Measurements from ENCODE around the gene MYO3B.
"Not testable (repeated sequence)": the region's sequence is repeated elsewhere in the genome, so short reads cannot be mapped to it uniquely, and the experiment has no call there.

MYO3B gene

GRCh38 chr2:170472498-170472897, 294.6 kb downstream of the MYO3B start:
- not testable (repeated sequence) for DNase-seq (ENCODE audit: low read depth in 2 of 2)

DNA sequence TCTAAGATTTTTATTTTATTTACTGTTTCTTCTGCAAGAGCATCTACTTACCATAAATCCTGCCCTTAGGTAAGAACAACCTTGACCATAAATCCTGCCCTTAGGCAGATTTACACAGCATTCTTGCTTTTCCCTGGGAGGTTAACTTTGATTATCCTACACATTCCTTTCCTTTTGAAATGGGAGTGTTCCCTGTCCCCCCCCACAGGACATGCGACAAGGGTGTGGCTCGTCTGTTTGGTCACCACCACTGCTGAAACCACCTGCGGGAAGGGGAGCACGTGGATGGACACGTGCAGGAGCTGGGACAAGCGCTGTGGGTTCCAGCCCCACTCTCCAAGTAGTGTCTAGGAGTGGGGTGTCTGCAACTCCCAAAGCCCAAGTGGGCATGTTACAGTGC, 297.9 kb downstream of the MYO3B start:
- no peak for DNase-seq (ENCODE audit: low read depth in 2 of 2)

DNA sequence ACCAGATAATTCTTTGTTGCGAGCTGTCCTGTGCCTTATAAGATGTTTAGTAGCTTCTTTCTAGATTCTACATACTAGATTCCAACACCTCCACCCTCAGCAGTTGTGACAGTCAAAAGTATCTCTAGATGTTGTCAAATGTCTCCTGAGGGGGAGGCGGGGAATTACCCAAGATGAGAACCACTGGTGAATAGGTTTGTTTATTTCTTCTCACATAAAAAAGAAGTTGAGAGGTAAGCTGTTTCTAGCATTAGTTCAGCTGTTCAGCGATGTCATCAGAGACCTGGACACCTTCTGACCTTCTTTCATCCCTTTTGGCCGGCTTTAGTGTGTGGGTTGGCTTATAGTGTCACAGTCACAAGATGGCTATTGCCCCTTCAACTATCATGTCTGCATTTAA, 299.7 kb downstream of the MYO3B start:
- no peak for DNase-seq (ENCODE audit: low read depth in 2 of 2)

- DNase-seq (ENCODE audit: low read depth in 2 of 2) = no peak
Measured at GRCh38 chr2:170481201-170481600, 303.3 kb downstream of the MYO3B start.

- DNase-seq (ENCODE audit: low read depth in 2 of 2) = no peak
Measured at GRCh38 chr2:170484552-170484951, 306.6 kb downstream of the MYO3B start.

DNA sequence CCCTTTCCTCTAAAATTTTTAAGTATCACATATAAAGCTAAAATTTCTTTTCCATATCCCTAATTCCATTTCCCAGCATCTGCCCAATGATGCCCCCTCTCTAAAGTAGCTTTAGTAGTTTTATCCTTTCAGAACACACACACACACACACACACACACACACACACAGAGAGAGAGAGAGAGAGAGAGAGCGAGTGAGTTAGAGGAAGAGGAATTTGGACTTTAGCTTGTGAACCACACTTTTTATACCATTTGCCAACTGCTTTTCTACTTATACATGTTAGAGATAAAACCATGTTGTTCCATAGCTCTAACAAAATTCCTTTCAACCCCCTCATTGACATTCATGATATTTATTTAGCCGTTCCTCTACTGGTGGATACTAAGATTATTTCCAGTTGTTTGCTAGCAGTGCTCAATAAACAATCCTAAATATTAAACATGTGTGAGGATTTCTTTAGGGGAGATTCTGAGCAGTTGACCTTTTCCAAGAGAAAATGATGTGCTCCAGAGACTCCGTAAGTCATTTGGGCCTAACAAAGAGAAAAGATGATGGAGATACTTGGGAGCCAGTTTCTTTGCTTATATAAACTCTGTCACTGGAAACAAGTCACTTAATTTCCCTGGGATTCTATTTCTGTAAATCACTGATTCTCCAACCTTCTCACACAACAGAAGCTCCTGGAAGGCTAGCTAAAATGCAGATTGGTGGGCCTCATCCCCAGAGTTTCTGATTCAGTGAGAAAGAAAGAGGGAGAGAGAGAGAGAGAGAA, 307.5 kb downstream of the MYO3B start:
- DNase-seq (ENCODE audit: low read depth in 2 of 2) = no peak

DNA sequence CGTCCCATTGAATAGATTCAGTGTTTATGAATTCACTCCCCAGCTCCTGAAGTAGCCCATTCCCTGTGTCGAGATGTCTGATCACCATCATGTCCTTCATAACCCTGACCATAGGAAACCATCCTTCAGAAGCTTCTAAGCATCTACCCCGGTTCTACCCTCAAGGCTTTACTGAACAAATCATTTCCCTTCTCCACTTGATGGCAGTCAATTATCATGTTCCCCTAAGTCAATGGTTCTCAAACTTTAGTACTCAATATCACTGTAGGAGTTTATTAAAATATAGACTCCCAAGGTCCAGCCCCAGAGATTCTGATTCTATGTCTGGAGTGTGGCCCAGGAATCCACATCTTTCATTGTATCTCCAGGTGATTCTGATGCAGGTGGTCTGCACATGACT, 308.8 kb downstream of the MYO3B start:
- no peak for DNase-seq (ENCODE audit: low read depth in 2 of 2)

DNA sequence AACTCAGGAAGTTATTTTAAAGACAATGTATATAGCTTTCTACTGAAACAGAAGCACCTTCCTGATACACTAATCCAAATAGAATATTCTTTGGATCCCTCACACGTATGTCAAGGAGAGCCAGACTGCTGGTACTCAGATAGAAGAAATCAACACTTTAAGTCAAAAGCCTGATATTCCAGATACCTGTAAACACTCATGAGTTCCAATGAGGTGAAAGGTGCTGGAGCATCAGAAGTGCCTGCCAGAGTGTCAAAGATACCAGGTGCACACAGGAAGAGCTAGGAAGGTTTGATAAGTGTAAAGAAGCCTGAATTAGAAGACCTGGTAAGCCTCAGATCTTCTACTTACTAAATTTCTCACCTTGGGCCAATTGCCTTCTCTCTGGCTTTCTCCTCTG, 310.9 kb downstream of the MYO3B start:
- DNase-seq (ENCODE audit: low read depth in 2 of 2) = no peak

DNA sequence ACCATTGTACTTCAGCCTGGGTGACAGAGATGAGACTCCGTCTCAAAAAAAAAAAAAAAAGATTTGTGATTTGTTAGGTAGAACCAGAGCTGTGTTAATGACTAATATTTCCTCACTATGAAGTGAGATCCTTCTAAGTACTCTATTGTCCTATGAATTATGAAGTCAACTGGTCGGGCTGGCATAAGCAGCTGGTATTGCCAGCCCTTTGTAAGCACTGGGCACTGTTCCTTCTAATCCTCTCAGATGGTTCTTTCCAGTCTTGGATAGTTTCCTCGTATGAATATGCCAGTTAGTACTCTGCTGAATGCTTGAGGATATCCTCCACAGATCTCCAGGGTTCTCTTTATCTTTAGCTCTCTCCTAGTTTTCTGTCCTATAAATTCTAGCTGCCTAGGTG, 314.1 kb downstream of the MYO3B start:
- no peak for DNase-seq (ENCODE audit: low read depth in 2 of 2)

GRCh38 chr2:170493426-170494097, 315.6 kb downstream of the MYO3B start:
- DNase-seq (ENCODE audit: low read depth in 2 of 2) = no peak

DNA sequence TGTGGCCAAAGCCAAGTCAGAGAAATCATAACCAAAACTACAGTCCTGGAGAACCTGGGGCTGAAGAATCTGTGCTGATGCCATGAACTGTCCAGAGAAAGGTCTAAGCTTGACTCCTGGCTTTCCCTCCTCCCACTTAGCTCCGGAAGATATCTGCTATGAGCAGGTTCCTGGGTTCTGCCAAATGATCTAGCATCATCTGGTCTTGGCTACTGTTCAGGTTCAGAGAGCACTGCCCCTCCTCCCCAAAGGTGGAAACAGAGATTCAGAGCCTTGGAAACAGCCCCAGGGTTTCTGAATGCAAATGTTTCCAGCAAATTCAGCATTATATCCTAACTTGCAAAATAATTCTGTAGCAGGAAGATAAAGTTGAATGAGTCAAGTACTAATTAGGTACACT, 317.9 kb downstream of the MYO3B start:
- DNase-seq (ENCODE audit: low read depth in 2 of 2) = no peak

GRCh38 chr2:170498619-170499018, 320.7 kb downstream of the MYO3B start:
- no peak for DNase-seq (ENCODE audit: low read depth in 2 of 2)

GRCh38 chr2:170500104-170500503, 322.2 kb downstream of the MYO3B start:
- DNase-seq (ENCODE audit: low read depth in 2 of 2) = no peak

DNA sequence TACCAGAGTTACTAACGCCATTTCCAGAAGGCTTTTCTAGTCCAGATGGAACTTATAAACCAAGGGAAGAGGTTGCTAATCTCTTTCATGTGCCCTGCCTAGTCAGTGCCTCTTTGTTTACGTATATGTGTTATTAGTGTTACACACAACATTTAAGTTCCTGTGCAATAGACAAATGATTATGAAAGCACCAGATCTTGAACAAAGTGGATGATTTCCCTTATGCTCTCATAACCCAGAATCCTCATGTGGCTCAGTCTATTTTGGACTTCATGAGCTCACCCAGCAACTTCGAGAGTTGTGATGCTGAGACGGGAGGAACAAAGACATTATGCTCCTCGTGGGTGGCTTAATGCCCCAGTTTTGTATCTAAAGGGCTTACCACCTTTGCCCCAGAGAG, 322.8 kb downstream of the MYO3B start:
- no peak for DNase-seq (ENCODE audit: low read depth in 2 of 2)

GRCh38 chr2:170501421-170502043, 323.6 kb downstream of the MYO3B start:
- no peak for DNase-seq (ENCODE audit: low read depth in 2 of 2)

DNA sequence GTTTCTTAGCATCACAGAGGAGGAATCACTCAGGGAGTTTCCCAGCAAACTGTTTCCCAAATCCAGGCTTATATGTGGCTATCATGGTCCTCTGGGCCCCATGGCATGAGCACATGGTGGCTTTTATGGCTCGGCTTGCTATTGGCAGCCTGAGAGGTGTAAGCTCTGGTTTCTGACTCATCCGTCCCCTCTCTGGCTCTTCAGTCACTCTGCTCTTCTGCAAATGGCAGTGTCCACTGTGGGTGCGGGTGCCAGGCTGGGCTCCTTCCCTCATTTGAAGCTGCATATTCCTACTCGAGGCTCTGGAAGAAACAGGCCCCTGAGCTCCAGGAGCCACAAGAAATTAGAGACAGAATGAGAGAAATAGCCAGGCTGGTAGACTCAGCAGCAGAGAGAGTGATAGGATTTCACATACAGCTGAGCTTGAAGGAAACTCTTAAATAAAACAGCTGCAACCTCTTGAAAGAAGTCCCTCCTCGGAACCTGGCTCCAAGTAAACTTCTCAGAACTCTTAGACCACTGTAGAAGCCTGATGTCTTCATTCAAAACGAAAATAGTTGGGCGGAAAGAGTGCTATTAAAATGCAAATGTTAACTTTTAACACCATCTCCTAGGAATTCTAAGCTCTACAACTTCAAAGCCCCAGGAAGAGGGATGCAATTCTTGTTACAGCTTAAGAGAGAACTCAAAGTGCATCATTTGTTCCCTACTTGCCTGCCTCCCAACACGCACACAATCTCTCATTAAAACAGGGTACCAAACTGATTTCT, 324.6 kb downstream of the MYO3B start:
- DNase-seq (ENCODE audit: low read depth in 2 of 2) = no peak

GRCh38 chr2:170503563-170503962, 325.6 kb downstream of the MYO3B start:
- no peak for DNase-seq (ENCODE audit: low read depth in 2 of 2)

DNA sequence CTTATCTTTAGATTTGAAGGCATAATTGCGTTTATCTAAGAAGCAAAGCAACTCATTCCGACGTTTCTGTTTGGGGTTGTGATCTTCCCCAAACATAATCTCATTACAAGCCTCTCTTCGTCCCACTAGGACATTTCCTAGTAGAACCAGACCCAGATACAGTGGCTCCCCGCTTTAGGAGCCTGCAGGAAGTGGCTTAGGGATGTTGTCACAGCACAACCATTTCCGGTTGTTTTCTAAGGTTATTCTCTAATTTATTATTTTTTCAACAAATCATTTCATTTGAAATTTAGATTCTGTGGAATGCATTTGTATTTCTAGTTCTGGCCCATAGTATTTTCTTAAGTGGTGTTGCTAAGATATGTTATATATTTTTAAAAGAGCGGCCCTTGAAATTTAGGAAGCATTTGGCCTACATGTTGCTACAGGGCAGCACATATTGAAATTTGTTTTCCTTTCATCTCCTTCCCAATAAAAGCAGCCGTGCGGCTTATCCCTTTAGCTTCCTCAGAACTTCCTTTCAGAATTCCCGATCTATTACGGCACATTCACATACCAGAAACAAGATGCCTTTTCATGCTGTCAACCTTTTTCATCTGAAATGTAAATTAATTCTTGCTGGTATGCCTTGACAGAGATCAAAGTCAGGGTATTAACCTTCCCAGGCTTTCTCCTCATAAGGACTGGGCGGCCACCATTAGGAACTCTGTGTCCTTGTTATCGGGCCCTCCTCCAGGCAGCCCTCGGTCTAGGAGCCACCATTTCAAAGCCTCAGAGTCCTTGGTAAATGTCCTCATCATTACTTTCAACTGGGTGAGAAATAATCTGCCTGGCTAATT, 326.2 kb downstream of the MYO3B start:
- no peak for DNase-seq (ENCODE audit: low read depth in 2 of 2)

DNA sequence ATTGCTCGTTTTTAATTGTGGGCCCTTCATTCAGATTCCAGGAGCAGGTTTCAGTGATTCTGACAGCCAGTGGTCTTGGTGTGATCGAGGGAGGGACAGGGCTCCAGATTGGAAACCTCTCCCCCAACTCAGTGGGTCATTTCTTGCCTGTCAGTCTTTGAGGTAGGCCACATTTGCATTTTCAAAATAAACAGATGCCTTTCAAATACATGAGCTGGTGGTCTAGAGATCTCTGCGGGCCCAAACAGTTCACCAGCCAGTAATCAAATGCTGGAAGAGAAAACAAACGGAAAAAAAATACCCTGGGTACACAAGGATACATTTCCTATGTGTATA, 326.8 kb downstream of the MYO3B start:
- no peak for DNase-seq (ENCODE audit: low read depth in 2 of 2)

- no peak for DNase-seq (ENCODE audit: low read depth in 2 of 2)
Measured at GRCh38 chr2:170505631-170506275, 327.8 kb downstream of the MYO3B start.
